Heart left ventricle (tissue), 16 donors: ENCODE data around the gene KRT86. TPM values are rescaled to one million over a fixed set of nuclear protein-coding genes. Genes with fewer than 3 reads are reported as not detected.

ENCODE experiments used
- ATAC-seq, 4 donors: fragments of 200-7000 bp; cut with Tn5 transposase; one replicate each; pipeline ENCODE4 v1.9.1; 2020 to 2022; ENCODE audit warnings: moderate library complexity in 4 of 4, mild to moderate bottlenecking in 3 of 4, moderate number of reproducible peaks in 1 of 4
- DNase-seq, 5 donors: peaks; one replicate each; pipeline ENCODE4 v3.0.0-alpha.2; 2020
- H3K27ac ChIP-seq, 12 donors: fragments of 200-600 bp; sonication (generic) in 4 of 12; one replicate each; pipeline versions ENCODE4 v1.5.0 to v1.8.0; 2016 to 2022; ENCODE audit warnings: mild to moderate bottlenecking in 2 of 12
- H3K27me3 ChIP-seq, 9 donors: fragments of 200-600 bp; sonication (generic) in 2 of 9; one replicate each; pipeline versions ENCODE4 v1.5.1 to v1.8.0; 2016 to 2022; ENCODE audit warnings: mild to moderate bottlenecking in 3 of 9
- H3K36me3 ChIP-seq, 9 donors: fragments of 200-600 bp; sonication (generic) in 2 of 9; one replicate each; pipeline versions ENCODE4 v1.5.0 to v1.8.0; 2018 to 2022; ENCODE audit warnings: mild to moderate bottlenecking in 2 of 9
- H3K4me1 ChIP-seq, 12 donors: fragments of 200-600 bp; sonication (generic) in 4 of 12; one replicate each; pipeline versions ENCODE4 v1.5.0 to v1.8.0; 2016 to 2022; ENCODE audit warnings: mild to moderate bottlenecking in 3 of 12
- H3K4me3 ChIP-seq, 12 donors: fragments of 200-600 bp; sonication (generic) in 4 of 12; one replicate each; pipeline versions ENCODE4 v1.5.0 to v1.8.0; 2017 to 2022; ENCODE audit warnings: mild to moderate bottlenecking in 9 of 12, moderate library complexity in 4 of 12
- H3K9me3 ChIP-seq, 12 donors: fragments of 200-600 bp; sonication (generic) in 4 of 12; one replicate each; pipeline versions ENCODE4 v1.5.0 to v1.8.0; 2016 to 2022; ENCODE audit warnings: mild to moderate bottlenecking in 1 of 12
- POLR2A ChIP-seq, 2 donors: fragments of 450-650 bp; IDR thresholded peaks; one replicate each; pipeline ENCODE4 v1.6.1; 2017; ENCODE audit warnings: antibody characterized with exemption in 2 of 2, mild to moderate bottlenecking in 2 of 2, moderate library complexity in 2 of 2
- WGBS, 4 donors: extraction: QIAGEN DNeasy Blood & Tissue Kit in 2 of 4; methylation state at CpG; one replicate each; pipeline versions ENCODE4 v1.1.5 to v1.1.7; 2013 to 2018; 5-methylcytosine and 5-hydroxymethylcytosine counted together
- intact Hi-C, 10 donors: fragments of 100-400 bp; cut with DNase I; formaldehyde crosslinking; loops; one replicate each; pipeline versions ENCODE4 v1.11.1 to v1.14.2; 2022
- polyA plus RNA-seq, 2 donors: library from polyadenylated mRNA; stranded (reverse); fragments of 200-250 nt; gene quantifications; one replicate each; pipeline ENCODE4 v1.2.3, GENCODE V29; 2013
- total RNA-seq, 9 donors: library from RNA; depleted of rRNA in 2 of 9; stranded (reverse); fragments of >200 nt in 2 of 9; fragmentation: NEBNext Ultra II Directional in 3 of 9; extraction: Animal tissue kit (Norgen Biotek cat#: 25700) in 3 of 9; gene quantifications; one replicate each; pipeline versions ENCODE4 v1.1.0 to v1.2.4, GENCODE V29; 2016 to 2023
- TF ChIP-seq, protein P1 (sequence below), 12 donors: fragments of 200-600 bp; sonication (generic) in 4 of 12; IDR thresholded peaks; one replicate each; pipeline versions ENCODE4 v1.5.0 to v1.8.0; 2018 to 2022; ENCODE audit warnings: antibody characterized with exemption in 12 of 12, mild to moderate bottlenecking in 5 of 12
- donor health status: ischemic (EF 13 %, LVEDD 7.1; RV severe dilation, severe dysfunction).
- donor health status: healthy with polysubstance abuse.
- donor health status: DM: no; HTN: yes; CAD: no.
- donor health status: DM: no; HTN: no; CAD: no.
- donor health status: ischemic (EF 25% LVEDD 6.9; RV normal size, moderate dysfunction).
- donor health status: ischemic (EF 25% LVEDD 5.7; RV mildly dilated, moderate dysfunction).
- donor health status: healthy.
- donor health status: DM: yes; HTN: yes; CAD: no.
- donor health status: ischemic (EF 35%, LVEDD 5.7; RV mildly dilated, moderate dysfunction).
- donor health status: nonischemic (EF 11% LVEDD 7.7; RV severe dilation, severe dysfunction).
- donor health status: DM: yes; HTN: yes; CAD: no.
- donor health status: PGD.
- donor health status: ischemic (EF 29% LVEDD 5.4; RV normal size, mild dysfunction).
- donor health status: nonischemic (EF 23%, LVEDD 6.1; RV moderate dilation, normal function).

The KRT86 gene
- total and polyA plus RNA-seq, 11 donors, result not detected

DNA sequence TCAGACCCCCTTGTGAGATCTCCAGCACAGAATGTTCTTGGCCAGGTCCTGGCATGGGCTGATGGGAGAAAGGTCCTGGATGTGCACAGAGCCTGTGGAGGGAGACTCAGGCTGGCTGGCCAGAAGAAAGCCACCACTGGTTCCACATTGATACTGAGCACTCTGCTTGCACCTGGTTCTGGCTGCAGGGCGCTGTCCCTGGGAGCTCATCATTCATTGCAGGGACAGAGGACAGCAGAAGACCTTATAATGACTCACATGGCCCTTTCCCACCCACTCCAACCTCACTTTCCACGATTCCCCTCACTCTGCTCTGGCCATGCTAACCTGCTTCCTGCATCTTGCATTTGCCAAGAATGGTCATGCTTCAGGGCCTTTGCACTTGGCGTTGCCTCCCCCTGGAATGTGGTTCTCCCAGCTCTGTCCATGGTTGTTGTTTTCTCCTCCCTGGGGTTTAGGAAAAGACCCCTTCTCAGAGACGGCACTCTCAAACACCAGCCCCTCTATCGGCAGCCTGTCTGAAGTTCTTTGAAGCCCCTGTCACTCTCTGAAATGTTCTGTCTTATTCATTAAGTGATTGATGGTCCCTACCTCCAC, 31.1 kb upstream of the KRT86 start:
- ATAC-seq (no peak), DNase-seq (peak in 1 of 5 donors; percentile 10)
- H3K27me3 ChIP-seq, result no peaks in the 10 kb centered on the region
- no peaks in the 10 kb centered on the region for H3K9me3 ChIP-seq
- no peak overlapping the region for H3K4me3 ChIP-seq
- H3K27ac ChIP-seq, result peak overlapping the region in 1 of 12 donors; percentile 63
- WGBS, 4 donors, result 71 to 75% (median 72%) methylated on average over 4 to 5 of the region's 5 CpGs
- TF ChIP-seq, protein P1, sequence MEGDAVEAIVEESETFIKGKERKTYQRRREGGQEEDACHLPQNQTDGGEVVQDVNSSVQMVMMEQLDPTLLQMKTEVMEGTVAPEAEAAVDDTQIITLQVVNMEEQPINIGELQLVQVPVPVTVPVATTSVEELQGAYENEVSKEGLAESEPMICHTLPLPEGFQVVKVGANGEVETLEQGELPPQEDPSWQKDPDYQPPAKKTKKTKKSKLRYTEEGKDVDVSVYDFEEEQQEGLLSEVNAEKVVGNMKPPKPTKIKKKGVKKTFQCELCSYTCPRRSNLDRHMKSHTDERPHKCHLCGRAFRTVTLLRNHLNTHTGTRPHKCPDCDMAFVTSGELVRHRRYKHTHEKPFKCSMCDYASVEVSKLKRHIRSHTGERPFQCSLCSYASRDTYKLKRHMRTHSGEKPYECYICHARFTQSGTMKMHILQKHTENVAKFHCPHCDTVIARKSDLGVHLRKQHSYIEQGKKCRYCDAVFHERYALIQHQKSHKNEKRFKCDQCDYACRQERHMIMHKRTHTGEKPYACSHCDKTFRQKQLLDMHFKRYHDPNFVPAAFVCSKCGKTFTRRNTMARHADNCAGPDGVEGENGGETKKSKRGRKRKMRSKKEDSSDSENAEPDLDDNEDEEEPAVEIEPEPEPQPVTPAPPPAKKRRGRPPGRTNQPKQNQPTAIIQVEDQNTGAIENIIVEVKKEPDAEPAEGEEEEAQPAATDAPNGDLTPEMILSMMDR (IDR thresholded peaks at IDR 0.05), result no peak
- no peak for TF ChIP-seq POLR2A (IDR thresholded peaks at IDR 0.05)
- intact Hi-C loops, result no loop called here
- no peaks in the 10 kb centered on the region for H3K36me3 ChIP-seq
- peaks cover 0 to 24% (median 10%) of the 10 kb centered on the region in 12 donors for H3K4me1 ChIP-seq

GRCh38 chr12:52243856-52244614, 30.4 kb upstream of the KRT86 start:
- Histone ChIP-seq H3K27me3 (peaks cover 0 to 5% (median 0%) of the 10 kb centered on the region in 9 donors), H3K36me3 (no peaks in the 10 kb centered on the region), H3K4me1 (peaks cover 0 to 24% (median 13%) of the 10 kb centered on the region in 12 donors), H3K27ac (peak overlapping the region in 4 of 12 donors; percentile 4 to 63 (median 44)), H3K4me3 (no peak overlapping the region), H3K9me3 (no peaks in the 10 kb centered on the region)
- peak; percentile 44 to 86 (median 79) for ATAC-seq
- TF ChIP-seq, protein P1 (IDR thresholded peaks at IDR 0.05), result no peak
- TF ChIP-seq POLR2A (IDR thresholded peaks at IDR 0.05), result no peak
- peak; percentile 57 to 81 (median 67) for DNase-seq
- WGBS, 4 donors, result 56 to 74% (median 64%) methylated on average over 10 to 12 of the region's 12 CpGs
- intact Hi-C loops, result no loop called here

DNA sequence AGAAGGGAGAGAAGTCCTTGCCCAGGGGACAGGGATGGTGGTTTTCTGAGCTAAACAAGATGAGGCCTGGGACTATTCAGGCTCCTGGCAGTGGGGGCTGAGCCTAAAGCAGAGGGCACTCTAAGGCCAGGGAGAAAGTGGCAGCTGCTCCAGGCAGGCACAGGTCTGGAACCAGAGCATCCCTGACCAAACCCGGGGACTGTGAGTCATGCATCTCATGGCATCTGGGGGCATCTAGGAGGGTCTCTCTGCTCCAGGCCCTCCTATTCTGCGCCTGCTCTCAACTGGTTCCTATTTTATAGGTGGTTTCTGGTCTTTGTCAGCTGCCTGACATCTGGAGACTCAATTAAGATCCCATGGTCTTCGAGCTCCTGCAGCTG, 29.8 kb upstream of the KRT86 start:
- H3K9me3 ChIP-seq, result no peaks in the 10 kb centered on the region
- ATAC-seq (no peak), DNase-seq (no peak)
- H3K4me1 ChIP-seq, result peaks cover 0 to 24% (median 14%) of the 10 kb centered on the region in 12 donors
- no peak for TF ChIP-seq POLR2A (IDR thresholded peaks at IDR 0.05)
- TF ChIP-seq, protein P1 (IDR thresholded peaks at IDR 0.05), result no peak
- no peaks in the 10 kb centered on the region for H3K36me3 ChIP-seq
- intact Hi-C loops, result no loop called here
- 52 to 95% (median 59%) methylated on average over 2 to 3 of the region's 3 CpGs for WGBS, 4 donors
- peaks cover 0 to 11% (median 0%) of the 10 kb centered on the region in 9 donors for H3K27me3 ChIP-seq
- peak overlapping the region in 4 of 12 donors; percentile 4 to 63 (median 44) for H3K27ac ChIP-seq
- H3K4me3 ChIP-seq, result no peak overlapping the region

- intact Hi-C loops, result no loop called here
- Histone ChIP-seq H3K27me3 (peaks cover 0 to 19% (median 5%) of the 10 kb centered on the region in 9 donors), H3K4me1 (peaks cover 0 to 28% (median 14%) of the 10 kb centered on the region in 12 donors), H3K4me3 (no peak overlapping the region), H3K36me3 (no peaks in the 10 kb centered on the region), H3K9me3 (no peaks in the 10 kb centered on the region), H3K27ac (no peak overlapping the region)
- WGBS, 4 donors, result 80 to 94% (median 90%) methylated on average over 12 to 20 of the region's 20 CpGs
- DNase-seq (no peak), ATAC-seq (no peak)
- TF ChIP-seq POLR2A (IDR thresholded peaks at IDR 0.05), result no peak
- TF ChIP-seq, protein P1 (IDR thresholded peaks at IDR 0.05), result no peak
These were observed 29.0 kb upstream of the KRT86 start for GRCh38 chr12:52245259-52245961.
